ENCODE measurements around the gene NRARP.

- TF ChIP-seq CTCF (IDR thresholded peaks at IDR 0.05): no peak
- TF ChIP-seq POLR2AphosphoS5 (IDR thresholded peaks at IDR 0.05): no peak
- TF ChIP-seq POLR2A (IDR thresholded peaks at IDR 0.05): no peak
Measured at GRCh38 chr9:137279741-137280473, 22.2 kb downstream of the NRARP start.
